ENCODE measurements around the gene ARL8A. TPM values are rescaled to one million over a fixed set of nuclear protein-coding genes. Genes with fewer than 3 reads are reported as not detected.
A peak's percentile ranks its signal among the peaks of the same experiment; 100 is the strongest.
"Not testable (repeated sequence)": the region's sequence is repeated elsewhere in the genome, so short reads cannot be mapped to it uniquely, and the experiment has no call there.

Gene ARL8A
- total RNA-seq, 1 donor from 2014 or later, result 74.5 TPM

- DNase-seq (ENCODE audit: low spot score); intact Hi-C loops (cut with DNase I): not testable (repeated sequence)
These were observed 1.2 kb upstream of the ARL8A start for GRCh38 chr1:202145744-202146140.

GRCh38 chr1:202145068-202145743, 669 bp upstream of the ARL8A start:
- intact Hi-C loops (cut with DNase I), result no loop called here

DNA sequence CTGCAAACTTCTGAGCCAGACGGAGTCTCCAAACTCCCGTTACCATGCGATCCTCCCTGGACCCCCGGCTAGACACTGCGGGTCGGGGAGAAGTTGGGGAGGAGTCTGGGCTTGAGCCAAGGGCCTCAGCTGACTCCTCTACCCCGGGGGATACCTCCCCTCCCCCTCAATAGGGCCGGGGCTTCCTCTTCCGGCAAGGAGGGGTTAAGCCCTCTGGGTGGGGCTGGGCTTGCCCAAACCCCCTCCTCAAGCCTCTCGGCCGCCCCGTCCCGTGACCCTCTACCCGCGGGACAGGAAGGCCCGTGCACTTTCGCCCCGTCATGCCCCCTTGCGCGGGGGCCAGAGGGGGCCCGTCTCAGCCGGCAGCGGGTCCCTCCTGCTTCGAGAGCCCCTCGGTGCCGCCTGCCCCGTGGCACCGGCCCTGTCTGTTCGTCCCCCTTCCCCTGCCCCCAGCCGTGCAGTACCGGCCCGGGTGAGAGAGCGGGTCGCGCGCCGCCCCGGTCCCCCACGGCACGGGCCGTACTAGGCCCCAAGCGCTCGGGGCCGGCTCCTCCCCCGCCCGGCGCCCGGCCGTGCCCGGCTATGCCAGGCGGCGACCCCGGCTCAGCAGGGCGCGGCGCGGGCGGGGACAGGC, 652 bp downstream of the ARL8A start:
- intact Hi-C loops (cut with DNase I), result no loop called here
- peak; percentile 81 for DNase-seq (ENCODE audit: low spot score)

More at GRCh38 chr1:202145068-202145743, 669 bp upstream of the ARL8A start:
- DNase-seq (ENCODE audit: low spot score), result no peak

DNA sequence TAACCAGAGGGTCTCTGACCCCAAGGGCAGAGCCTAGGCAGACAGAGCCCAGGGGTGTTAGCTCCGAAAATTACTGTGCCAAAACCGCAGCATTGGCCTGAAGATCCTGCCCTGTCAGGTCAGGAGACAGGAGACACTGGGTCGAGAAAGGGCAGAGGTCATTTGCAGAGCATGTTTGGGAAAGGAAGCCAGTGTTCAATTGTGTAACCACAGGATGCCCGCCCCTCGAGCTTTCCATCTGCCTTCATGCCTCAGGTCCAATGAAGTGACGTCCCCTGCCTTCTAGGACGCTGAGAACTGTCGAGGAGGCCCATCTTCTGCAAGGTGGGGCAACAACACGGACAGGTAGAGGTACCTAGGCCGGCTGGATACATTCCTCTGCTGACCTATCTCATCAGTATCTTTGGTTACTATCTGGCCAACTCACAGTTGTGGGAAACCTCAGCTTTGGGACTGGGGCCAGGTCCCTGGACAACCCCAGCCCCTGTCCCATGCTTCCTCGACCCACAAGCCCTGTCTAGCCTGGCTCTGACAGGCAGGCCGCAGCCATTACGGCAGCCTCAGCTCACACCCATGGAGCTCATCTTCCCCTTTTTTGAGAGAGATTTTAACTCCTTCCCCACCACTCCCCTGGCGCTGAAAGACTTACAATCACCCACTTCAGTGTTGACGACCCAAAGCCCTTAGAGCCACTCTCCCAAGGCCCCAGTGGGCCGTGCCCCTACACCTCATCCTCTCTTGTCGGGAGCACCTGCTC, 1.3 kb downstream of the ARL8A start:
- intact Hi-C loops (cut with DNase I), result no loop called here
- DNase-seq (ENCODE audit: low spot score), result no peak

GRCh38 chr1:202141468-202141867, 3.1 kb downstream of the ARL8A start:
- DNase-seq (ENCODE audit: low spot score); intact Hi-C loops (cut with DNase I): not testable (repeated sequence)

- intact Hi-C loops (cut with DNase I), result no loop called here
- DNase-seq (ENCODE audit: low spot score), result no peak
These were observed 3.7 kb downstream of the ARL8A start for GRCh38 chr1:202140833-202141232.

GRCh38 chr1:202135221-202135721, 9.3 kb downstream of the ARL8A start:
- intact Hi-C loops (cut with DNase I), result loop anchor here (5.0 to 10.0 kb wide), 2 partner anchors 128 to 240 kb away; no protein-coding TSS in a partner anchor

DNA sequence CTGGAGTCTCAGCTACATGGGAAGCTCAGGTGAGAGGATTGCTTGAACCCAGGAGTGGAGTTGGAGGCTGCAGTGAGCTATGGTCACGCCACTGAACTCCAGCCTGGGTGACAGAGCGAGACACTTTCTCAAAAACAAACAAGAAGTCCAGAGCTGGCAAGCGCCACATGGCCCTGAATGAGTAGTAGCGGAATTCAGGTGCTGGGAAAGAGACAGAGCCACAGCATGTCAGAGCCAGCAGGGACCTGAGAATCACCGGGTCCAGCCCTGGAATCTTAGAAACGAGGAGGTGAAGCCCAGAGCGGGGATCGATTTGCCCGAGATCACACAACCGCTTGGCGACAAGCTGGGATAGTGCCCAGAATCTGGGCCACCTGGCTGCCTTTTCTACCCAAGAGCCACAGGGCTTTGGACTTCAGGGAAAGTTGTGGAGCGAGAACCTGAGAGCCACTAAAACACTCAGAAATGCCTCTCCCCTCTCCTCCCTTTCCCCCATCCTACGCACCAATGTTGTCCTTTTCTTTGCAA, 9.8 kb downstream of the ARL8A start:
- intact Hi-C loops (cut with DNase I), result loop anchor here (5.0 to 10.0 kb wide), 2 partner anchors 127 to 240 kb away; no protein-coding TSS in a partner anchor
- DNase-seq (ENCODE audit: low spot score), result no peak

More at GRCh38 chr1:202135221-202135721, 9.3 kb downstream of the ARL8A start:
- DNase-seq (ENCODE audit: low spot score), result peak; percentile 80

DNA sequence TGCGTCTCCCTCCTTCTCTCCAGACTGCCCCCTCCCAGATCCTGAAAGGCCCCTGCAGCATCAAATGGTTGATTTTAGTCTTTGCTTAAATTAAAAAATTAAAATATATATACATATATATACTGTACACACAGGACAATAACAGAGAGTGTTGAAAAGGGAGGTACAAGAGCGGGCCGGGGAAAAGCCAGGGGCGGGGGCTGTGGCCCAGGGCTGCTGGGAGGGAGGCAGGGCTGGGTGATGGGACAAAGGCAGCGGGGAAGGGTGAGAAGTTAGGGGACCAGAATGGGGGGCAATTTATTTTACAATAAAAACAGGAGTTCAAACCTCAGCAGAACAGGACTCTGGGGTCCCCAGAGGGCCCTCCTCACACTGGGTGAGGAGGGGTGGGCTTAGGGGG, 10.5 kb downstream of the ARL8A start:
- intact Hi-C loops (cut with DNase I), result loop anchor here (10.0 kb wide), 1 partner anchor 239 kb away; no protein-coding TSS in a partner anchor

GRCh38 chr1:202133496-202133895, 11.0 kb downstream of the ARL8A start:
- intact Hi-C loops (cut with DNase I), result loop anchor here (10.0 kb wide), 1 partner anchor 239 kb away; no protein-coding TSS in a partner anchor
- no peak for DNase-seq (ENCODE audit: low spot score)

More for the DNA sequence above, 10.5 kb downstream of the ARL8A start:
- no peak for DNase-seq (ENCODE audit: low spot score)

DNA sequence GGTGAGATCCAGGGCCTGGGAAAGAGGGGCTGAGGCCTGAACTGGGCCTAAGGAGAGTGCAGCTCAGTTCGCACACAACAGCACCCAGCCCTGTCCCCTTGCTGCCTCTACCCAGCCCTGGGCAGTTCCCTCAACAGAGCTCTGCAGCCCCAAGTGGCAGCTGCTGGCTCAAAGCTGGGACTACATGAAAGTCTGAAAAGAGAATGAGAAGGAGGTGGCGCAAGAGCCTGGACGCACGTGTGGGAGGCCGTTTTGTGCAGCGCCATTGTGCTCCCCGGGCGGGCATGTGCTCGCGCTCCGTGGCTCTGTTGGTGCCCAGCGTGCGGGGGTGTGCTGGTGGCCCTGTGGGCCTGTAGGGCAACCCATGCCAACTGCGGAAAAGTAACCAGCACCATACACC, 11.5 kb downstream of the ARL8A start:
- intact Hi-C loops (cut with DNase I), result loop anchor here (10.0 kb wide), 1 partner anchor 238 kb away; no protein-coding TSS in a partner anchor
- no peak for DNase-seq (ENCODE audit: low spot score)

- intact Hi-C loops (cut with DNase I), result loop anchor here (10.0 kb wide), 1 partner anchor 237 kb away; no protein-coding TSS in a partner anchor
- DNase-seq (ENCODE audit: low spot score), result no peak
These were observed 12.3 kb downstream of the ARL8A start for GRCh38 chr1:202131956-202132821.

DNA sequence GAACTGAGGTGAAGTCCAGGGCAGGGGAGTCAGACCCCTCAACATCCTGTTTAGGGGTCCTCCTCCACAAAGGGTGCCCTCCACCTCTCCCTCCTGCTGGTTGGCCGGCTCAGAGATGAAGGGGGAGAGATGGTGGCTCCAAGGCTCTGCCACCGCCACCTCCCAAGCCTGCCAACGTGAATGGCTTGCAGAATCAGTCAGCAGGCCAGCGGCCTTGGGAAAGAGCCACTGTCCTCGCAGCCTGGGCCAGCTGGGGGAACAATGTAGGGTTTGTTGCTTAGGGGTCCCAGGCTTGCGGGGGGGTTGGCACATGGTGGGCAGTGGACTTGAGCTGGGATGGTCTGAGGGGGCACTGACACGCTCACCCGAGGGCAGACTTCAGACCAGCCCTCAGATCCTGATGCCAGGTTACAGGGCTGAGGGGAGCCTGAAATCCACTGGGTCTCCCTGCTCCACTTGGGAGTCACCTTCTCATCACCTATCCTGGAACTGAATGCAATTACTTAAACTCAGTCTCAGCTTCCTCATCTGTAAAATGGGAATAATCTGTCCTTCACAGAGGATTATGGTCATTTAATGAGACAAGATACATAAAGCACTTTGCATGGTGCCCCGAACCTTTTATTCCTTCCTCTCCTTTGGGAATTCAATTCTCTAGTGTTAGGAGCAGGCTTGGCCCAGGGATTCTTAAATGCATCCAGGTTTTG, 13.6 kb downstream of the ARL8A start:
- no peak for DNase-seq (ENCODE audit: low spot score)
- intact Hi-C loops (cut with DNase I), result loop anchor here (10.0 kb wide), 1 partner anchor 236 kb away; no protein-coding TSS in a partner anchor

- no peak for DNase-seq (ENCODE audit: low spot score)
- intact Hi-C loops (cut with DNase I), result loop anchor here (10.0 kb wide), 1 partner anchor 236 kb away; no protein-coding TSS in a partner anchor
These were observed 14.2 kb downstream of the ARL8A start for GRCh38 chr1:202130297-202130721.

DNA sequence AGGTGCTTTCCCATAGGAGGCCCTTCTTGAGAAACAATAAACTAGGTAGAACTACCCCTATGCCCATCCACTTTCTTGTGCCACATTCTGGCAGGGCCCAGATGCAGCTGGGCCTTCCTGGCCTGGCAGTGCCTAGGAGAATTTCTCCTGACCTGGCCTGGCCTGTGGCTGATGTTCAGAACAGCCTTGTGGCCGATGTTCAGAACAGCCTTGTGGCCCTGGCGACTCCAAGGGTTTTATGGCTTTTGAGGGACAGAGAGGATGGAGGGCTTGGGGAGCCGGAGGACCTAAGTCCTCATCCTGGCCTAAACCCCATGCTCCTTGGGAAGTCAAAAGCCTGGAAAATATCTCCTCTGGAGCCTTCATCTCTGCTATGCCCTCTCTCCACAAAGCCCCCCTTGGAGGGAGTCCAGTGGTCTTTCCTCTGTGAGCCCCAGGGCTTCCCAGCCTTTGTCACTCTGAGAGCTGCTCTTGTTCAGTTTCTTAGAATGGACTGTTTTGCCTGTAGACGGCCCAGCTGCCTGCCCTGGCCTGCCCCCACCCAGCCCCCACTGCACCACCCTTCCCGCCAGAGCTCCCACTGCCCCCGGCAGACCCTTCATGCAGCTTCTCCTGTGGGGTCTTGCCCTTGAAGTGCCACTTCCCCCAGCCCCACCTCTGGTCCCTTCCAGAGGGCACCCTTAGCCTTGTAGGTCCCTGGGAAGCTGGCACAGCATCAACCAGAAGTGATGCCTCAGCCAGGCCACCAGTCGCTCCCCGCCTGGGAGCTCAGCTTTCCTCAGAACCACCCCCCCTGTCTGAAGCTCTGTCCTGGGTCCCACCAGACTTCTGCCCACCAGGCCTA, 14.9 kb downstream of the ARL8A start:
- DNase-seq (ENCODE audit: low spot score), result no peak
- intact Hi-C loops (cut with DNase I), result loop anchor here (10.0 kb wide), 1 partner anchor 235 kb away; no protein-coding TSS in a partner anchor

- intact Hi-C loops (cut with DNase I), result no loop called here
- no peak for DNase-seq (ENCODE audit: low spot score)
These were observed 16.5 kb downstream of the ARL8A start for GRCh38 chr1:202127836-202128622.

Data from cardiac septum (tissue), 1 donor.